Measurements from ENCODE around the gene CNPY1. TPM values are rescaled to one million over a fixed set of nuclear protein-coding genes. Genes with fewer than 3 reads are reported as not detected.

Gene CNPY1
- total RNA-seq, 1 donor from 2014 or later = not detected

DNA sequence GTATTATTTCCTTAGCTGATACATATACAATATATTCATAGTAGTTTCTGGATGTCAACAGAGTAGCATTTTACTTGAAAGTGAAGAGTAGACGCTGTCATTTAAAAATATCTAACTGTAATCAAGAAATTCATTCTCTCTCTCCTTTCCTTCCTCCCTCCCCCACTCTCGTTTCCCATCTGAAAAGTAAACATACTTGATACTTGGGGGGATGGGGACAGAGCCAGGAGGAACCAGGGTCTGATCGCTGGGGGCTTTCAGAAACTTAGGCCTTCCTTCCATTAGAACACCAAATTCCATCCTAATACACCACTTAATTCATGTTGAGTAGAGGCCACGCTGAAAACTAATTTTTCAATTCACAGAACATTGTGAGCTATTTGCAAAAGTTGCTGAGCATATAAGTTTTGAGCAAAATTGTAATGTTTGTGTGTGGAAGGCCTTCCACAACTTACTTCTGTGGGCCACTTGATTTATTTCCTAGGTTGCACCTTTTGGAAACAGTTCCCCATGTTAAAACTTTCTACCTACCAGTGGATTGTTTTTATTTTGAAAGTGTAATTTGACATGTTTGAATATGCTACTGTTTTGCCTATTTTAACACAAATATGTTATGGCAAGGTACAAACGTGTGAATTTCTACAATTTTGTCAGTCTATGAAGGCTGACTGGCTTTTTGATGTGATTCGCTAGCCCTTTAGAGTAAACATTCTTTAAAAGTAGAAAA lies 35.2 kb downstream of the CNPY1 start:
- ATAC-seq = no peak

DNA sequence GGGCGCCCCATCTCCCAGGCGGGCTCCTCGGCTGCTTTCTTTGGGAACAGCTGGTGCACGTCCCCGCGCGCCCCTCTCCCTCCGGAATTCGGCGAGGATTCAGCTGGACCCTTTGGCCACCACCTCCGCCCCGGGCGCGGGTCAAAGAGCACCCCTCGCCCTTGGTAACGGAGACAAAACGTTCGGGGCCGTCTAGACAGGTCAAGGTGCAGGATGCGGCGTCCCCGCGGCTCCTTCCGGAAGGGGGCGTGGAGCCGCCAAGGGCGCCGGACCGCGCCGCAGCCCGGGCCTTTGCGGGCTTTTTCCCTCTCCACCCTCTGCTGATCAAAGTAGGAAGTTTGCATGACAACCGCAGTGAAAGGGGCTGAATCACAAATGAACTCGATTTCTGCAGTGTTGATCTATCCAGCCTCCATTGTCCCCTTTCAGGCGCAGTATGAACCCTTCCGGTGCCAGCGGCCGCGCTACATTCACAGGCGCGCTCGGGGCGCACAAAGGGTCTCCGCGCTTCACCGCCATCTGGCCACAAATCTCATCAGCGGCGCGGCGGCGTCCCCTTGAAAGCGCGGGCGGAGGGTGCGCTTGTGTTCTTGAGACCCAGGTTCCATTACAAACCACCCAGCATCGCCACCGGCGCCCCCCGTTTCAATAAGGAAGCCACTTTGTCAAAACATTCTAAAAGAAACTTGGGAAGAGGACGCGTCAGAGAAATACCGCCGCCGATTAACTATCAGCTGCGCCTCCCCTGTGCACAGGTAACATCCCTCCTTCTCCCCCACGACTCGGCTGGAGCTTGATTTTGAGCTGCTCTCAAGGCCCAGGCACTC lies 36.4 kb downstream of the CNPY1 start:
- ATAC-seq = no peak

DNA sequence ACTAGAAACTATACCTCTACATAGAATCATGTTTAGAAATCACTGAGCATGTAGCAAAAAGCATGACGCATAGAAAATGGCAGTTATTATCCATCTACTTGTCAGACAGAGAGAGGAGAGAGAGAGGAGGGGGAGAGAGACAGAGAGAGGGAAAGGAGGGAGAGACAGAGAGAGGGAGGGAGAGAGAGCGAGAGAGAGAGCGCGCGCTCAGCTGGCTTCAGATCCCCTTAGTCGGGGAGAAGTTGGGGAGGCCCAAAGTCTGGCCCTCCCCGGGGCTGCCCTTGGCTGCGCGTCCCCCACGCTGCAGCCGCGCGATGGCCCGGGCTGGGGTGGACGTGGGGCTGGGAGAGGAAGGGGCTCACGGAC lies 37.0 kb downstream of the CNPY1 start:
- no peak for ATAC-seq

- no peak for ATAC-seq
Measured at GRCh38 chr7:155508376-155509358, 37.7 kb downstream of the CNPY1 start.

DNA sequence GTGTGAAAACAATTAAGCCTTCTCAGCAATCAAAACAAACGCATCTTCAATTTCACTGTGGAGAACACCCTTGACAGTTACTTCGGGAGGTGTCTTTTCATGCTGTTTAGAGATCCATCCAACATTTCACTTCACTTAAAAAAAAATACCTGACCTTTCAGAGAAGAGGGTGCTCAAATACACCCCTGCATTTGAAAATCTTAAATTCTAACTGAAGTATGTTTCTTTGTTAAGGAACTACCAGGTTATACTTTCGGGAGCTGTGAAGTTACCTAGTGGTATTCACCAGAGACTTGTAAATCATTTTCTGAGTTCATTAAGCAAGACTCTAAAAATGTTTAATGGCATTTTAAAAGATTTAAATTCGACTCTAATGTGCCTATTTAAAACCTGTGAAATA lies 38.8 kb downstream of the CNPY1 start:
- no peak for ATAC-seq

DNA sequence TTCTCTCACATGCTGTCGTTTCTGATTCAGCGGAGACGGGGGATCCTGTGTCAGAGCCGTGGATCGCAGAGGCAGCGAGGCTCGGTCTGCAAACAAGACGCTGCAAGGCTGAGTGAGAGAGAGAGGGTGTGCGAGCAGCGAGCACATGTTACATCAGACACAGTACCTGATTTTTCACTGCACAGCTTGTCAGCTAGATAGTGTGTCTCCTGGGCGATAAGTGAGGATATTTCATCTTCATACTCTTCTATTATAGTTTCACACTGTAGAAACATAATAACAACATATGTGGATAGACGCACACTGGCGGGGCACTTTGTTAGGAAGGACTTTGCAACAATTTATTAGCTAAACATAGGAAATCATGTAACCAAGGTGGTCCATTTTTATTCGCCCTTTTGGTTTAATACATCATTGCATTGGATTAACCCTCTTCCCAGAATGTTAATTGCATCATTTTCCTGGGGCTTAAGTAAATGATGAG lies 39.5 kb downstream of the CNPY1 start:
- no peak for ATAC-seq

GRCh38 chr7:155505422-155505793 lies 41.0 kb downstream of the CNPY1 start:
- no peak for ATAC-seq

GRCh38 chr7:155497149-155497901 lies 49.0 kb downstream of the CNPY1 start:
- peak; percentile 15 for ATAC-seq

GRCh38 chr7:155496267-155497005 lies 49.9 kb downstream of the CNPY1 start:
- no peak for ATAC-seq

GRCh38 chr7:155495440-155496248 lies 50.7 kb downstream of the CNPY1 start:
- no peak for ATAC-seq

DNA sequence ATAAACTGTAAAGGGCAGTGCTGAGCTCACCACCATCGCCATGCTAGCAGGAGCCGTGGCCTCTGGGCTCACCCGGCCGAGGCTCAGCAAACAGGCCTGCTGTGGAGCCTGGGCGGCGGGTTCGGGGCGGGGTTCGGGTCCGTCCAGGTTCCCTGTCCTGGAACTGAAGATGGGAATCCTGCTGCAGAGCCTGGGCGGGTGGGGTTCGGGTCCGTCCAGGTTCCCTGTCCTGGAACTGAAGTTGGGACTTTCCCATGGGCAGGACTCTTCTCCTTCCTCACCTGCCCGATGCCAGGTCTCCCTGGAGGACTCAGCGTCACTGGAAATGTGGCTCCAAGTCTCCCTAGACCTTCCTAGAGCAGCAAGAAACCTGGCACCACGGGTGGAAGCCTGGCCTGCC lies 51.8 kb downstream of the CNPY1 start:
- no peak for ATAC-seq

GRCh38 chr7:155493744-155494538 lies 52.4 kb downstream of the CNPY1 start:
- no peak for ATAC-seq

DNA sequence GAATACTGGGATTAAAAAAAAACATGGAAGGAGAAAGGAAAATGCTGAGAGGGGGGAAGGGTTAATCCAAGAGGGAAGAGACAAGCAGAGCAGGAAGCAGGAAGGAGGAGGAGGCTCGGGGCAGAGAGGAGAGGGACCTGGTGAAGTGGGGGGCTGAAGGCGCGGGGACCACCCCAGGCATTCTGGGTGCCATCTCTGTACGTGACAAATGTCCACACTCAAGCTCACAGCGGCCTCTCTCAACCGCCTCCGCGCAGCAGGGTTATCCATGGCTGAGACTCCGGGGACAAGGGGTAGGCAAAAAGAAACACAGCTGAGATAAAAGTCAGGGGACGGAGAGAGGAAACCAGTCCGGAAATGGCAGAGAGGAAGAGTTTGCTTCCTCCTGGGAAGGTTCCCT lies 54.5 kb downstream of the CNPY1 start:
- no peak for ATAC-seq

DNA sequence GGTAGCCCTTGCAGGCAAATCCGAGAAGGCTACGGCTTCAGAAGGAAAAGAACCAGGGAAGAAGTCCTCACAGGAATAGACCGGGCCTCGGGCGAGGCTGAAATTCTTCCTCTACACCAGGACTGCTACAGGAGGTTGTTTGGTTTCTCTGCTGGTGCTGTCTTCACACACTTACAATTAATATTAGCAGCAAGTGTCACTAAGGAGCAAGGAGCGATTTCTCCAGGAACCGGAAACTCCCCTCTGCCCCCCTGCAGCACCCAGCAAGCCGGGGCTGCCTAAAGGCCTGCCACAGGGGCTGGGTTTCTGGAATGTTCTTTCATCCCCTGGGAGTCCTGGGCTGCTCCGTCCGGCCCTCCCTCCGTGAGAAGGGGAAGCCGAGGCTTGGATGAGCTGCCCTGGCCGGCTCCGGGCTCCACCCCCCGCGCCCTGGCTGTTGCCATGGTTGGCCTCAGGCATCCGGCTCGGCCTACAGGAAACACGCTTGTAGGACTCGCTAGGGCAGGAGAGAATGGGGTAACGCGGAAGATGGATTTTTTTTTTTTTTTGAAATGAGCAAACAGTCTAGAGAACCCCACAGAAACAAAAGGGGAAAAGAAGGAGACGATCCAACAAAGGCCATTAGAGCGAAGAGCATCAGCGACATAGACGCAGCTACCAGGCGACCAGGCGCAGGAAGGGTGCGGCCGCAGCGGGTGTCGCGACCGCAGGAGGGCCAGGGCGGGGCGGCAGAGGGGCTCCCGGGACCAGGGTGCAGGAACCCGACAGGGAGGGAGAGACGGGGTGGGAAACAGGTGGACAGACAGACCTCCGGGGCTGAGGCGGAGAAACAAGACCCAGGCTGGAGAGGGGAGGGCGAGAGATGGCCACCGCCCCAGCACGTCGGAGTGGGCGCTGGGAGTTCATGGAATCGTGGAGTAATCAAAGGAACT lies 55.4 kb downstream of the CNPY1 start:
- ATAC-seq = peak; percentile 68

GRCh38 chr7:155489862-155490696 lies 56.3 kb downstream of the CNPY1 start:
- peak; percentile 51 for ATAC-seq

- no peak for ATAC-seq
Measured at GRCh38 chr7:155489158-155489840, 57.1 kb downstream of the CNPY1 start.

All from esophagus mucosa (tissue), 1 donor.